Muscle layer of duodenum (tissue), 2 donors: ENCODE data around the gene BRI3.
A peak's percentile ranks its signal among the peaks of the same experiment; 100 is the strongest.

Experiments
- H3K27ac ChIP-seq: one replicate; pipeline ENCODE4 v1.7.0; 2013; ENCODE audit warnings: mild to moderate bottlenecking, low read length
- H3K27me3 ChIP-seq: one replicate; pipeline ENCODE4 v1.7.0; 2013; ENCODE audit warnings: low read depth, mild to moderate bottlenecking, control low read depth, low read length
- H3K36me3 ChIP-seq, 2 donors: one replicate each; pipeline ENCODE4 v1.7.0; 2013; ENCODE audit warnings: low read length in 2 of 2, control low read depth in 1 of 2, mild to moderate bottlenecking in 1 of 2; ENCODE audit not compliant: insufficient read depth in 2 of 2, control insufficient read depth in 1 of 2
- H3K4me1 ChIP-seq, 2 donors: one replicate each; pipeline ENCODE4 v1.7.0; 2013; ENCODE audit warnings: low read length in 2 of 2, mild to moderate bottlenecking in 2 of 2, control low read depth in 1 of 2, moderate library complexity in 1 of 2; ENCODE audit not compliant: insufficient read depth in 2 of 2, control insufficient read depth in 1 of 2
- H3K4me3 ChIP-seq, 2 donors: one replicate each; pipeline ENCODE4 v1.7.0; 2013; ENCODE audit warnings: low read length in 2 of 2, low read depth in 1 of 2, mild to moderate bottlenecking in 1 of 2
- H3K9me3 ChIP-seq, 2 donors: one replicate each; pipeline ENCODE4 v1.7.0; 2013; ENCODE audit warnings: low read length in 2 of 2, control low read depth in 1 of 2, mild to moderate bottlenecking in 1 of 2; ENCODE audit not compliant: control insufficient read depth in 1 of 2
- donor health status: healthy.

BRI3 gene

DNA sequence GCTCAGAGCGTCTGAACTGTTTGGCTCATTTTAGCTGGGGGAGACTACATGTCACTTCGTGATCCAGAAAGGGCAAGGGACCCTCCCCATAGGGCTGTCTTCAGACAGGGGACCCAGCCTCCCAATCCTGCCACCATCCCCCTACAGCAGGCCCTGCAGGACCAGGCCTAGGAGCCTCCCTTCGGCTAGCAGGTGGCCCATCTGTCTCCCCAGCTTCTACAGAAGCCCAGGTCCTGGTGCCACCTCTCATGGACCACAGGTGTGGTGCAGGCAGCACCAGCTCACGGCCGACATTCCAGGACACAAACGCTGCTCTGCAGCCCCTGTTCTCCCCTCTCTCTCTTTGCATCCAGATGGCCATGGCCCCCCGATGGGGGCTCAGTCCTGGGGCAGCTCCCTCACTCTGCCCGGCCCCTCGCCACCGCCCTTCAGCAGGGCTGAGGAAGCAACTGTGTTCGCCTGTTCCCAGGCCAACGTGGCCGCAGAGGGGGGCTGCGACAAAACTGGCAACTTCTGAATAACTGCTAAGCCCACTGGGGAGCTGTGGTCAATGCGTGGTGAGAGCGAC lies 39.7 kb upstream of the BRI3 start:
- H3K36me3 ChIP-seq: peaks cover 10 to 55% of the 10 kb centered on the region in 2 donors
- H3K9me3 ChIP-seq: no peaks in the 10 kb centered on the region
- H3K4me3 ChIP-seq: no peak overlapping the region
- H3K27me3 ChIP-seq: no peaks in the 10 kb centered on the region
- H3K4me1 ChIP-seq: no peaks in the 10 kb centered on the region
- H3K27ac ChIP-seq: no peak overlapping the region

DNA sequence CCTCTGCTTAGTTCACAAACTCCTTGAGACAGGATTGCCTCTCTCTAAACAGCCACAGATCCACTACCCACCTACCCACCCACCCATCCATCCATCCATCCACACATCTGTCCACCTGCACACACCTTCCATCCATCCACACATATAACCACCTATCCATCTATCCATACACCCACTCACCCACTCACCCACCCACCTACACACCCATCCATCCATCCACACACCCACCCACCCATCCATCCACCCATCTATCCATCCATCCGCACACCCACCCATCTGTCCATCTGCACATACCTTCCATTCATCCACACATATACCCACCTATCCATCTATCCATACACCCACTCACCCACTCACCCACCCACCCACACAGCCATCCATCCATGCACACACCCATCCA lies 39.1 kb upstream of the BRI3 start:
- Histone ChIP-seq H3K9me3 (no peaks in the 10 kb centered on the region), H3K27me3 (no peaks in the 10 kb centered on the region), H3K27ac (no peak overlapping the region), H3K4me3 (no peak overlapping the region), H3K36me3 (peaks cover 10 to 52% of the 10 kb centered on the region in 2 donors), H3K4me1 (no peaks in the 10 kb centered on the region)

- no peaks in the 10 kb centered on the region for H3K9me3 ChIP-seq
- peaks cover 8 to 49% of the 10 kb centered on the region in 2 donors for H3K36me3 ChIP-seq
- no peaks in the 10 kb centered on the region for H3K4me1 ChIP-seq
- no peak overlapping the region for H3K27ac ChIP-seq
- no peaks in the 10 kb centered on the region for H3K27me3 ChIP-seq
- no peak overlapping the region for H3K4me3 ChIP-seq
Observed at GRCh38 chr7:98242934-98243333, 38.6 kb upstream of the BRI3 start.

DNA sequence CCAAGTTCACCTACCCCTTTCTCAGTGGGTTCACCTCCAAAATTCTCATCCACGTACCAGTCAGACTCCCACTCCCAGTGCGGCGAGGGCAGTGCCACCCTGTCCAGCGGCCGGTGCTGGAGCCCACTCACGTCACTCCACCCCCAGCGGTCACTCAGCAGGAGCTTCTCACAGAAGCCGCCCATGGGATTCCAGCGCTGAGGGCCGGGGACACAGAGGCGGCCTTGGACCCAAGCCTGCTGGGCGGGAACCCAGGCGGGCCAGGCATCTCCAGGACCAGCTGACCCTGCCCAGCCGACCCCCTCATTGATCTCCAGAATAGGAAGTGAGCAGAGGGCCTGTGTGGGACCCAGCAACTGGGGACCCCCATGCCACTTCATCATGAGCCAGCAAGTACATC lies 36.6 kb upstream of the BRI3 start:
- Histone ChIP-seq H3K4me1 (no peaks in the 10 kb centered on the region), H3K27ac (no peak overlapping the region), H3K27me3 (no peaks in the 10 kb centered on the region), H3K36me3 (peaks cover 0 to 41% of the 10 kb centered on the region in 2 donors), H3K9me3 (no peaks in the 10 kb centered on the region), H3K4me3 (no peak overlapping the region)

GRCh38 chr7:98248156-98248555 lies 33.3 kb upstream of the BRI3 start:
- H3K36me3 ChIP-seq: peaks cover 0 to 24% of the 10 kb centered on the region in 2 donors
- H3K27me3 ChIP-seq: no peaks in the 10 kb centered on the region
- no peak overlapping the region for H3K4me3 ChIP-seq
- H3K9me3 ChIP-seq: no peaks in the 10 kb centered on the region
- H3K27ac ChIP-seq: no peak overlapping the region
- H3K4me1 ChIP-seq: peaks cover 11 to 22% of the 10 kb centered on the region in 2 donors

- no peak overlapping the region for H3K4me3 ChIP-seq
- peaks cover 0 to 19% of the 10 kb centered on the region in 2 donors for H3K36me3 ChIP-seq
- no peaks in the 10 kb centered on the region for H3K27me3 ChIP-seq
- H3K9me3 ChIP-seq: no peaks in the 10 kb centered on the region
- H3K27ac ChIP-seq: no peak overlapping the region
- H3K4me1 ChIP-seq: peaks cover 11 to 28% of the 10 kb centered on the region in 2 donors
Observed at GRCh38 chr7:98249106-98249505, 32.4 kb upstream of the BRI3 start.

- Histone ChIP-seq H3K4me1 (peaks cover 11 to 28% of the 10 kb centered on the region in 2 donors), H3K36me3 (peaks cover 0 to 2% of the 10 kb centered on the region in 2 donors), H3K27me3 (no peaks in the 10 kb centered on the region), H3K4me3 (peak overlapping the region in 1 of 2 donors; percentile 85), H3K9me3 (no peaks in the 10 kb centered on the region), H3K27ac (peak overlapping the region; percentile 10)
Observed at GRCh38 chr7:98250789-98251188, 30.7 kb upstream of the BRI3 start.

- Histone ChIP-seq H3K27me3 (no peaks in the 10 kb centered on the region), H3K36me3 (no peaks in the 10 kb centered on the region), H3K4me3 (peak overlapping the region; percentile 85 to 91), H3K27ac (peak overlapping the region; percentile 10), H3K4me1 (peaks cover 11 to 28% of the 10 kb centered on the region in 2 donors), H3K9me3 (no peaks in the 10 kb centered on the region)
Observed at GRCh38 chr7:98251231-98251600, 30.3 kb upstream of the BRI3 start.

DNA sequence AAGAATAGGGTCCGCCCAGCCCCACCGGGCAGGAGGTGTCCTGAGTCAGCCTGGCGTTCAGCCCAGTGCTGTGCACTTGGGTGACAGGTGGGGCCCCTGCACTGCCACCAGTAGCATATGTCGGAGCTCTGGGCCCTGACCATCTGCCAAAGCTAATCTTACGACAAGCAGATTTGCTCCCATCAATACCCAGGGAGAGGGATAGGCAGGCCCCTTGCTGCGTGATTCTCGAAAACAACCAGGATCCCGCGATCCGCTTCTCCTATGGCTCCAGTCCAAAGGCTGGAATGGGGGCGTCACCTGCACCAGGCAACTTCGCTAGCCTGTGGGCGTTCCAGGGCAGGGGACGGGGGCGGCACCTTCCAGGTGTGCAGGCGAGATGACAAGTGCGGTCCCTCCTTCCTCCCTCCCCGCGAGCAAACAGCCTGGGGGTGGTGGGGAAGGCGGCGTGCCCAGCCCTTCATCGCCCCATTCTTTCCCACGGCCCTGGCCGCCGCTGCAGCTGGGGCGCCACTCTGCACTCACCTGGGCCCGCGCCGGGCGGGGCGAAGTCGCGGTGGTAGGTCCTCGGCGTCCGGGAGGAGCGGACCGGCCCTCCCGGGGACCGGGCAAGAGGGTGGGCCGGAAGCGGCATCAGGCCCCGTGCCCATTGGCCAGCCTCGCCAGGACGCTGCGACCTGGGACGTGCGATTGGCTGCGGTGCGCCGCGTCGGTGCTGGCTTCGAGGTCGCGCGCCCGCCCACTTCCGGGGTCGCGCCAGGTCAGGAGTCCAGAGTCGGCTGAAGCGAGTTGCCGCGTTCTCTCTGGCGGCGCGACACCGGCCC lies 29.7 kb upstream of the BRI3 start, which contains the start of gene TECPR1:
TSS of gene TECPR1 (minus strand) at position 632 of the 824 bp plus-strand sequence. CDS start 6,086 bp downstream, outside the sequence.
- H3K27me3 ChIP-seq: no peaks in the 10 kb centered on the region
- H3K4me3 ChIP-seq: peak within 1 kb of the TSS; percentile 85 to 91
- H3K27ac ChIP-seq: peak within 1 kb of the TSS; percentile 76
- peaks cover 0 to 6% of the 10 kb centered on the region in 2 donors for H3K36me3 ChIP-seq
- no peaks in the 10 kb centered on the region for H3K9me3 ChIP-seq
- H3K4me1 ChIP-seq: peaks cover 11 to 28% of the 10 kb centered on the region in 2 donors

GRCh38 chr7:98252425-98253054 lies 28.9 kb upstream of the BRI3 start:
- Histone ChIP-seq H3K4me3 (peak overlapping the region; percentile 85 to 91), H3K27me3 (no peaks in the 10 kb centered on the region), H3K9me3 (no peaks in the 10 kb centered on the region), H3K36me3 (peaks cover 0 to 10% of the 10 kb centered on the region in 2 donors), H3K27ac (peak overlapping the region; percentile 76), H3K4me1 (peaks cover 11 to 28% of the 10 kb centered on the region in 2 donors)

DNA sequence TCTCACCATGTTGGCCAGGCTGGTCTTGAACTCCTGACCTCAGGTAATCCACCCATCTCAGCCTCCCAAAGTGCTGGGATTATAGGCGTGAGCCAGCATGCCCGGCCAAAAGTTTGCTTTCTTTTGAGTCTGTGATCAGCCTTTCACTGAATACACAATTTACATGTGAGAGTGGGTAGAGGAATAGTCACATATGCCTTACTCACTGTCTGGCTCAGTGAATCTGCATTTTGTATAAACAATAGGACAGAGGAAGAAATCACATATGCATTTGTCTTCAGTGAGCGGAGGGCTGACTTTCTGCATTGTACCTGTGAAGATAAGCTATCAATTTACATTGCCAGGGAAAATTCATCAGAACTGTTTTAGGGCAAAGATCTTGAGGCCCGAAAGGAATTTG lies 27.0 kb upstream of the BRI3 start:
- no peak overlapping the region for H3K27ac ChIP-seq
- H3K36me3 ChIP-seq: peaks cover 0 to 13% of the 10 kb centered on the region in 2 donors
- no peak overlapping the region for H3K4me3 ChIP-seq
- no peaks in the 10 kb centered on the region for H3K27me3 ChIP-seq
- H3K4me1 ChIP-seq: peaks cover 11 to 28% of the 10 kb centered on the region in 2 donors
- no peaks in the 10 kb centered on the region for H3K9me3 ChIP-seq
